Neuronal stem cell (in vitro differentiated cells): ENCODE data around the gene SRBD1.

Source experiments
- DNase-seq: peaks from one replicate; pipeline ENCODE4 v3.0.0-alpha.2; 2013; ENCODE audit warnings: low spot score
- H2AFZ ChIP-seq: one replicate; pipeline ENCODE4 v1.6.1; 2013; ENCODE audit warnings: mild to moderate bottlenecking, low read length, inconsistent platforms
- H2AK5ac ChIP-seq: 2 replicates; pipeline ENCODE4 v1.6.1; 2013; ENCODE audit warnings: low read depth, mild to moderate bottlenecking, inconsistent platforms, low read length, moderate library complexity, mixed read lengths
- H2BK120ac ChIP-seq: 2 replicates; pipeline ENCODE4 v1.6.1; 2013; ENCODE audit warnings: low read depth, mild to moderate bottlenecking, inconsistent platforms, low read length, moderate library complexity, mixed read lengths
- H2BK12ac ChIP-seq: one replicate; pipeline ENCODE4 v1.6.1; 2013; ENCODE audit warnings: low read length, inconsistent platforms
- H2BK15ac ChIP-seq: 2 replicates; pipeline ENCODE4 v1.6.1; 2013; ENCODE audit warnings: mild to moderate bottlenecking, low read length, inconsistent platforms, mixed read lengths
- H2BK5ac ChIP-seq: one replicate; pipeline ENCODE4 v1.6.1; 2013; ENCODE audit warnings: inconsistent platforms, mild to moderate bottlenecking, low read length, moderate library complexity
- H3K14ac ChIP-seq: one replicate; pipeline ENCODE4 v1.6.1; 2013; ENCODE audit warnings: low read length, inconsistent platforms
- H3K18ac ChIP-seq: 2 replicates; pipeline ENCODE4 v1.6.1; 2013; ENCODE audit warnings: low read length, inconsistent platforms
- H3K23ac ChIP-seq: 2 replicates; pipeline ENCODE4 v1.6.1; 2013; ENCODE audit warnings: low read depth, mild to moderate bottlenecking, mixed read lengths, low read length, inconsistent platforms; ENCODE audit not compliant: poor library complexity
- H3K27ac ChIP-seq: replicated peaks from 3 replicates; pipeline ENCODE4 v1.5.1; 2013; ENCODE audit warnings: low read length, inconsistent platforms
- H3K27me3 ChIP-seq, 3 experiments: 2 replicates each; pipeline ENCODE4 v1.6.1; 2013; ENCODE audit warnings: low read length in 3 of 3, mild to moderate bottlenecking in 2 of 3, inconsistent platforms in 1 of 3, low read depth in 1 of 3, mixed read lengths in 1 of 3, moderate library complexity in 1 of 3; ENCODE audit not compliant: control insufficient read depth in 3 of 3, insufficient read depth in 3 of 3
- H3K36me3 ChIP-seq, 2 donors: replicated peaks in 1 of 2; 2 replicates each; pipeline ENCODE4 v1.6.1; 2013; ENCODE audit warnings: low read length in 2 of 2; ENCODE audit not compliant: control insufficient read depth in 2 of 2, insufficient read depth in 2 of 2
- H3K4ac ChIP-seq: 2 replicates; pipeline ENCODE4 v1.6.1; 2013; ENCODE audit warnings: inconsistent platforms, mild to moderate bottlenecking, low read length, moderate library complexity
- H3K4me1 ChIP-seq, 2 donors: 1 replicate in 1 of 2; 2 replicates in 1 of 2; pipeline ENCODE4 v1.6.1; 2013; ENCODE audit warnings: low read length in 2 of 2, low read depth in 1 of 2; ENCODE audit not compliant: control insufficient read depth in 2 of 2, insufficient read depth in 1 of 2
- H3K4me2 ChIP-seq: one replicate; pipeline ENCODE4 v1.6.1; 2013; ENCODE audit warnings: mild to moderate bottlenecking, low read length, inconsistent platforms; ENCODE audit not compliant: insufficient read depth, poor library complexity, severe bottlenecking
- H3K4me3 ChIP-seq, 2 donors: 2 replicates each; pipeline ENCODE4 v1.5.1; 2013; ENCODE audit warnings: low read length in 2 of 2, mild to moderate bottlenecking in 2 of 2, inconsistent platforms in 1 of 2, moderate library complexity in 1 of 2
- H3K79me1 ChIP-seq: one replicate; pipeline ENCODE4 v1.6.1; 2013; ENCODE audit warnings: low read depth, mild to moderate bottlenecking, inconsistent platforms, low read length, moderate library complexity
- H3K9ac ChIP-seq: one replicate; pipeline ENCODE4 v1.6.1; 2013; ENCODE audit warnings: mild to moderate bottlenecking, low read depth, low read length, inconsistent platforms; ENCODE audit not compliant: poor library complexity
- H3K9me3 ChIP-seq, 2 donors: replicated peaks in 1 of 2; 2 replicates each; pipeline versions ENCODE3 to v1.6.1; 2013; ENCODE audit warnings: low read length in 2 of 2, mild to moderate bottlenecking in 2 of 2, inconsistent platforms in 1 of 2, low read depth in 1 of 2, mixed read lengths in 1 of 2, moderate library complexity in 1 of 2; ENCODE audit not compliant: control insufficient read depth in 2 of 2, insufficient read depth in 1 of 2
- H4K8ac ChIP-seq: one replicate; pipeline ENCODE4 v1.6.1; 2013; ENCODE audit warnings: low read depth, mild to moderate bottlenecking, inconsistent platforms, low read length, moderate library complexity
- H4K91ac ChIP-seq: one replicate; pipeline ENCODE4 v1.6.1; 2013; ENCODE audit warnings: low read length, low read depth, mild to moderate bottlenecking, inconsistent platforms; ENCODE audit not compliant: poor library complexity
- WGBS, 2 donors: extraction: QIAGEN DNeasy Blood & Tissue Kit; methylation state at CpG; one replicate each; pipeline ENCODE4 v1.1.7; 2013; ENCODE audit warnings: missing lambda C conversion rate in 2 of 2, mixed read lengths in 1 of 2; ENCODE audit not compliant: insufficient read length in 2 of 2, insufficient replicate concordance in 1 of 2; ENCODE audit errors: extremely low coverage in 2 of 2; 5-methylcytosine and 5-hydroxymethylcytosine counted together

SRBD1 gene

GRCh38 chr2:45567288-45567963, 43.6 kb downstream of the SRBD1 start:
- H2AFZ ChIP-seq: no peak overlapping the region
- no peak overlapping the region for H4K8ac ChIP-seq
- H2BK12ac ChIP-seq: no peak overlapping the region
- WGBS, 2 donors: no CpG with 5 or more reads among the region's 7 CpGs
- H3K18ac ChIP-seq: no peak overlapping the region
- no peak overlapping the region for H3K23ac ChIP-seq
- peaks cover 2 to 3% of the 10 kb centered on the region in 2 donors for H3K4me1 ChIP-seq
- H3K79me1 ChIP-seq: no peaks in the 10 kb centered on the region
- no peaks in the 10 kb centered on the region for H3K27me3 ChIP-seq
- no peak overlapping the region for H3K27ac ChIP-seq
- H2BK120ac ChIP-seq: no peak overlapping the region
- DNase-seq: no peak
- no peak overlapping the region for H3K9ac ChIP-seq
- no peak overlapping the region for H3K14ac ChIP-seq
- no peak overlapping the region for H2BK15ac ChIP-seq
- peaks cover 1 to 9% of the 10 kb centered on the region in 2 donors for H3K9me3 ChIP-seq
- no peak overlapping the region for H2BK5ac ChIP-seq
- H3K36me3 ChIP-seq: peaks cover 2 to 19% of the 10 kb centered on the region in 2 donors
- H2AK5ac ChIP-seq: no peak overlapping the region
- no peak overlapping the region for H4K91ac ChIP-seq
- H3K4me2 ChIP-seq: no peak overlapping the region
- no peak overlapping the region for H3K4ac ChIP-seq
- H3K4me3 ChIP-seq: no peak overlapping the region

GRCh38 chr2:45559436-45559835, 51.6 kb downstream of the SRBD1 start:
- Histone ChIP-seq H3K4ac (no peak overlapping the region), H2BK15ac (no peak overlapping the region), H3K36me3 (peaks cover 0 to 2% of the 10 kb centered on the region in 2 donors), H2AK5ac (no peak overlapping the region), H3K79me1 (no peaks in the 10 kb centered on the region), H3K27me3 (no peaks in the 10 kb centered on the region), H3K18ac (no peak overlapping the region), H3K9me3 (no peaks in the 10 kb centered on the region), H3K9ac (no peak overlapping the region), H4K8ac (no peak overlapping the region), H2AFZ (no peak overlapping the region), H3K23ac (no peak overlapping the region), H2BK12ac (no peak overlapping the region), H3K14ac (no peak overlapping the region), H3K4me3 (no peak overlapping the region), H2BK120ac (no peak overlapping the region), H2BK5ac (no peak overlapping the region), H3K27ac (no peak overlapping the region), H3K4me2 (no peak overlapping the region), H3K4me1 (no peaks in the 10 kb centered on the region), H4K91ac (no peak overlapping the region)
- no peak for DNase-seq
- 100% methylated on average over 1 to 2 of the region's 3 CpGs for WGBS, 2 donors

GRCh38 chr2:45554742-45555140, 56.3 kb downstream of the SRBD1 start:
- H4K8ac ChIP-seq: no peak overlapping the region
- H3K9me3 ChIP-seq: no peaks in the 10 kb centered on the region
- no peak for DNase-seq
- H3K4me2 ChIP-seq: no peak overlapping the region
- H3K36me3 ChIP-seq: peaks cover 0 to 24% of the 10 kb centered on the region in 2 donors
- no peaks in the 10 kb centered on the region for H3K4me1 ChIP-seq
- no peak overlapping the region for H2BK15ac ChIP-seq
- H3K4ac ChIP-seq: no peak overlapping the region
- H3K23ac ChIP-seq: no peak overlapping the region
- no peak overlapping the region for H2AFZ ChIP-seq
- no peaks in the 10 kb centered on the region for H3K79me1 ChIP-seq
- H2BK5ac ChIP-seq: no peak overlapping the region
- H3K27ac ChIP-seq: no peak overlapping the region
- H4K91ac ChIP-seq: no peak overlapping the region
- no peak overlapping the region for H3K18ac ChIP-seq
- H2BK120ac ChIP-seq: no peak overlapping the region
- no CpG with 5 or more reads among the region's 1 CpG for WGBS, 2 donors
- H3K4me3 ChIP-seq: no peak overlapping the region
- H2AK5ac ChIP-seq: no peak overlapping the region
- H3K9ac ChIP-seq: no peak overlapping the region
- no peak overlapping the region for H3K14ac ChIP-seq
- H2BK12ac ChIP-seq: no peak overlapping the region
- no peaks in the 10 kb centered on the region for H3K27me3 ChIP-seq

- H2BK120ac ChIP-seq: no peak overlapping the region
- no peak for DNase-seq
- no peak overlapping the region for H3K18ac ChIP-seq
- no peak overlapping the region for H3K4ac ChIP-seq
- H3K9ac ChIP-seq: no peak overlapping the region
- no peak overlapping the region for H3K14ac ChIP-seq
- H2AFZ ChIP-seq: no peak overlapping the region
- no peak overlapping the region for H2BK12ac ChIP-seq
- H3K27me3 ChIP-seq: no peaks in the 10 kb centered on the region
- no peaks in the 10 kb centered on the region for H3K79me1 ChIP-seq
- peaks cover 0 to 23% of the 10 kb centered on the region in 2 donors for H3K36me3 ChIP-seq
- no peak overlapping the region for H3K23ac ChIP-seq
- H2BK5ac ChIP-seq: no peak overlapping the region
- no peak overlapping the region for H3K4me2 ChIP-seq
- H2BK15ac ChIP-seq: no peak overlapping the region
- H2AK5ac ChIP-seq: no peak overlapping the region
- no peak overlapping the region for H4K91ac ChIP-seq
- WGBS, 2 donors: no CpG with 5 or more reads among the region's 2 CpGs
- no peak overlapping the region for H3K27ac ChIP-seq
- H3K4me1 ChIP-seq: no peaks in the 10 kb centered on the region
- no peaks in the 10 kb centered on the region for H3K9me3 ChIP-seq
- no peak overlapping the region for H3K4me3 ChIP-seq
- H4K8ac ChIP-seq: no peak overlapping the region
Measured at GRCh38 chr2:45554073-45554741, 56.9 kb downstream of the SRBD1 start.
